NCI-H1694 treated with DMSO at 0.1 percent for 48 hours (cell line): ENCODE data around the gene AMN.

Experiments used
- DNase-seq: peaks from one replicate; lab custom pipeline; 2025; lab: John Stamatoyannopoulos, UW

AMN gene

DNA sequence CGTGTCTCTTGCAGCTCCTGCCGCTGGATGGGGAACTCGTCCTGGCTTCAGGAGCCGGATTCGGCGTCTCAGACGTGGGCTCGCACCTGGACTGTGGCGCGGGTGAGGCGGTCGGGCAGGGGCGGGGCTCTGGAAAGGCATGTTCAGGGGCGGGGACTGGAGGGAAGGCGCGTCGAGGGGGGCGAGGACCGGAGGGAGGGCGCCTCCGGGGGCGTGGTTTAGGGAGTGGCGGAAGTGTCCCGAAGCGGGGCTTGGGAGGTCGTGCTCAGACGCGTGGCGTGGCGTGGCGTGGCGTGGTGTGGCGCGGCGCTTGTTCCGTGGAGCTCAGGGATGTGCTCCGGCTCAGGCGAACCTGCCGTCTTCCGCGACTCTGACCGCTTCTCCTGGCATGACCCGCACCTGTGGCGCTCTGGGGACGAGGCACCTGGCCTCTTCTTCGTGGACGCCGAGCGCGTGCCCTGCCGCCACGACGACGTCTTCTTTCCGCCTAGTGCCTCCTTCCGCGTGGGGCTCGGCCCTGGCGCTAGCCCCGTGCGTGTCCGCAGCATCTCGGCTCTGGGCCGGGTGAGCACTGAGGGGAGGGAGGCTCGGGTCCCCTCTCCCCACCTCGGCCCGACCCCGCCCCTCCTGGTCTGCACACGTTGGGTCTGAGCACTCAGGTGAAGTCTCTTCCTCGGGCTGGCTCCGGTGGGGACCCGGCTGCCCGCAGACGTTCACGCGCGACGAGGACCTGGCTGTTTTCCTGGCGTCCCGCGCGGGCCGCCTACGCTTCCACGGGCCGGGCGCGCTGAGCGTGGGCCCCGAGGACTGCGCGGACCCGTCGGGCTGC, 6.2 kb downstream of the AMN start:
- no peak for DNase-seq

- DNase-seq, result no peak
Measured at GRCh38 chr14:102929241-102930137, 7.0 kb downstream of the AMN start.

DNA sequence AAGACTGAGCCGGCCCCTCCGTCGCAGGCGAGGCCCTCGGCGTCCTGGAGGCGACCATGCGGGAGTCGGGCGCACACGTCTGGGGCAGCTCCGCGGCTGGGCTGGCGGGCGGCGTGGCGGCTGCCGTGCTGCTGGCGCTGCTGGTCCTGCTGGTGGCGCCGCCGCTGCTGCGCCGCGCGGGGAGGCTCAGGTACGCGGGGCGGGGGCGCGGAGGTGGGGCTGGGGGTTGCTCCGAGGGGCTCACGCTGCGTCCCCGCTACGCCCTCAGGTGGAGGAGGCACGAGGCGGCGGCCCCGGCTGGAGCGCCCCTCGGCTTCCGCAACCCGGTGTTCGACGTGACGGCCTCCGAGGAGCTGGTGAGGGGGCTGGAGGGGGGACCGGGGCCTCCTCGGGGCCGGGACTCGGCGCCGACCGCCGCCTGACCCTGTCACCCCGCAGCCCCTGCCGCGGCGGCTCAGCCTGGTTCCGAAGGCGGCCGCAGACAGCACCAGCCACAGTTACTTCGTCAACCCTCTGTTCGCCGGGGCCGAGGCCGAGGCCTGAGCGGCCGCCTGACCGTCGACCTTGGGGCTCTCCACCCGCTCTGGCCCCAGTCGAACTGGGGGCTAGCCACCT, 7.8 kb downstream of the AMN start:
- no peak for DNase-seq

DNA sequence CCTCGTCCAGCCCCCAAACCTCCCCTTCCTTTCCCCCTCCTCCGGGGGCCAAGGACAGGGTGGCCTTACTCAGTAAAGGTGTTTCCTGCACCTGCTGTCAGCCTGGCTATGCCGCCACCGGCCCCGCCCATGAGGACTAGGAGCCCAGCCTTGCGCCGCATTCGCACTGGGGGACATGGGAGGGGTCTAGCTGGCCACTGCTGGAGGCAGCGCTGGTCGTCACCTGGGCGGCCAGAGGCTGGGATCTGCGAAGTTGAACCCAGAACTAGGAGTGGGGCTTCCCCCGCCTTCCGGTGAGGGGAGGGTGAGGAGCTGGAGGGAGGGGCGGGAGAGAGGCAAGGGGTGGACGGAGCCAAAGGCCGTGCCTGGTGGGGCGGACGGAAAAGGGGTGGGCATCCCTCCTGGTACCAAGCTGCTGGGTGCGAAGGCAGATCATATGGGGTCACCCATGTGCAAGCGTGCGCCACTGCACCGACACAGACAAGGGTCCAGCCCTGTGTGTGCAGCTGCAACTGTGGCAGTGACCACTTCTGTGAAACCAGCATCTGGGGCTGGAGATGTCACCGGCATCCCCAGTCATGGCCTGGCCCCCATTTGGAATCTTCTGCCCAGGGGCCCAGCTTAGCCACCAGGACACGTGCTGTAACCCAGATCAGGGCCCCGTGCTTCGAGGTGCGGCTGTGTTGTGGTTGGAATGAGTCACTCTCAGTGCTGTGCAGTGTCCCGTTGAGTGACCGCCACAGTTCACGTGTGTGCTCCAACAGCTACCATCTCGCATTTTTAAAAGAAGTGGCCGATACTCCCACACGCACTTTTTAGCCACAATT, 8.5 kb downstream of the AMN start:
- DNase-seq, result no peak

GRCh38 chr14:102931580-102932285, 9.3 kb downstream of the AMN start:
- DNase-seq, result no peak

DNA sequence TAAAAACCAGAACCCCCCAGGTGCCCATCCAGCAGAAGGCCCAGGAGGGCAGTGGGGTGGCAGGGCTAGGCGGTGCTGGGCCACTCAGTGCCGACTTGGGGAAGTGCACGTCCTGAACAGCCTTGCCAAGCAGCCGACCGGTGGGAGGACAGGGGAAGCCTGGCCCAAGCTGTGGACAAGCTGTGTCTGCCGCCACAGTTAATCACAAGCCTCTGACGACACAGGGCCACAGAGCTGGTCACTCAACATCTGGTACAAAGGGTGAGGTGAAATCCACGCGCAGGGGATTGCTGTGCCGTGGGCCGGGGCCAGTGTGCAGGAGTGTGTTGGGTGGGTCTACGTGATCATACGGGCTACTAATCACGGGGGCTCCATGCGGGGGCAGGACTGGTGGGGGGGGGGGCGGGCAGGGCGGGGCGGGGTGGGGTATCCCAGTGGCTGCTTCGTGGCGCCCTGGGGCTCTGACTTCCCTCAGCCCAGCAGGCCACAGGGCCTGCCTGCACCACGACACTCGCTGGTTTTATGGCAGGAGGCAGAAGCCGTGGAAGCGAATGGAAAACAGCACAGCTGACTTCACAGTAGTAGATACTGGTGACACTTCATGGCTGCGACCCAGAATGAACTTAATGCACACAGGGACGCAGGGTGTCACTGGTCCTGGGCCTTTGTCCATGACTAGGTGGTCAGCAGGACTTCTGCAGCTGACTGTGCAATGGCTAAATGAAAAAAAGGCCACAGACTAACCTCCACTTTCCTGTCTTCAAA, 10.2 kb downstream of the AMN start:
- no peak for DNase-seq

- no peak for DNase-seq
Measured at GRCh38 chr14:102933618-102934231, 11.3 kb downstream of the AMN start.

DNA sequence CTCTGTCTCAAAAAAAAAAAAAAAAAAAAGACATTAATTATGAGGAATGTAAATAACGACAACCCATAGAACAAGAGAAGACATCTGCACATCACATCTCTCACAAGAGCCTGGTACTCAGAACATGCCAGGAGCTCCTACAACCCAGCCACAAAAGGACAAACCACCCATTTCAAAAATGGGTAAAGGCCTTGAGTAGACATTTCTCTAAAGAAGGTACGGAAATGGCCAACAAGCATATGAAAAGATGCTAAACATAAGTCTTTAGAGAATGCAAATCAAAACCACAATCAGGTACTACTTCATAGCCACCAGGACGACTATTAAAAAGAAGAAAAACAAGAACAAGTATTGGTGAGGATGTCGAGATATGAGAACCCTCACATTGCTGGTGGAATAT, 13.3 kb downstream of the AMN start:
- no peak for DNase-seq

- DNase-seq, result no peak
Measured at GRCh38 chr14:102937331-102938175, 15.1 kb downstream of the AMN start.

DNA sequence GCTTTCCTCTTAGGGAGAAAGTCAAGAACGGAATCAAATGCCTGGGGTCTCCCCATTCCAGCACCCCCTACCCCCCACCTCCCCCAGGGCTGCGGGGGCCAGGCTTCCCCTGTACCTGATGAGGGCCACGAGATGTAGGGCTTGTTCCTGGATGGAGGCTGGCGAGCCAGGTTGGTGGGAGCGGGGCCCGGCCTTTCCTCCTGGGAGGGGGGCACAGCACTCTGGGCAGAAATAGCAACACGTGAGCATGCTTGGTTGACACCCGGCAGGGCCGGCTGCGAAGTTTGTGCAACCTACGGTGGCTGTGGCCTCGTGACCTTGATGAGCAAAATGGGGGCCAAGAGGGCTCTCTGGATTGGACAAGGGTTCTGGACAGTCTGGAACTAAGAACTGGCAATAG, 15.7 kb downstream of the AMN start:
- DNase-seq, result no peak

- no peak for DNase-seq
Measured at GRCh38 chr14:102939329-102939728, 16.9 kb downstream of the AMN start.

GRCh38 chr14:102939820-102940561, 17.5 kb downstream of the AMN start:
- no peak for DNase-seq

DNA sequence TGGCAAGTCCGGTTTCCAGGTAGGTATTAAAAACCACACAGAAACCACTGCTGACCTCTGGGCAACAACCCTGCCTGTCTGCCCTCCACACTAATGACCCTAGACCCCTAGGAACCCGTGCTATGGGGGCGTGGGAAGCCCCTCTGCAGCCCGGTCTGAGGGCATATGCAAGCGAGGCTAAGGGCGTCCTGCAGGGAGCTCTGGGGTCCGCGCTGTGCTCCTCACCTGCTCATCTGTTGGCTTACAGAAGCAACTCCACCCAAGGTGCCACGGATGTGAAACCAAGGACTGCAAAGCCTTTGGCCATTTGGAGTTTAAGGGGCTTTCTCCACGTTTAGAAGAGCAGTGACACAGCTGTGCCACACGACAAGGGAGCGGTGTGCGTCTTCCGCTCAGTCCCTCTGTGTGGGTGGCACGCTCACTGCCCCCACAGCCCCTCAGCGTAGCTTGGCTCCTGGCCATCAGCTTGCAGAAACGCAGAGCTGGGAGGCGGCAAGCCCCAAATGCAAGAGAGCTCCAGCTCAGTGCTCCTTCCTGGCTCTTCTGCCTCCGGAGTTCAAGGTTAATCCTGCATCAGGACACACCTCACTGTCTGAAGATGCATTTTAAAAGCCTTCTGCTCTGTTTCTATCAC, 18.4 kb downstream of the AMN start:
- DNase-seq, result no peak

GRCh38 chr14:102941419-102942011, 19.1 kb downstream of the AMN start:
- no peak for DNase-seq

DNA sequence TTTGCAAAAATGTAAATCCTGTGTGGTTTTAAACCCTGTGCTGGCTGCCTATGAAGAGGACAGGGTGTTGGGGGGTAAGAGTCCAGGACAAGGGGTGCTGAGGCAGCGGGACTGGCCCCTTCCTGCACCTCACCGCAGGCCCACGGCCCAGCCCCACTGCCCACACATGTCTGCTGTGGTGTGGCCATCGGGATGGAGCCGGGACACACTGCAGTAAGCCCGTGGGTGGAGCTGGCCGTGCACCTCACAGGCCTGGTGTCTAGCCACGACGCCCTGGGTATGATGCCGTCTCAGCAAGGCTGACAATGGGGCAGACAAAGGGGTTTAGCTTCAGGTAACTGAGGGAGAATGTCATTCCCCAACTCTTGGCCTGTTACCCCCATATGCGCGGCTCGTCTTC, 19.6 kb downstream of the AMN start:
- no peak for DNase-seq

DNA sequence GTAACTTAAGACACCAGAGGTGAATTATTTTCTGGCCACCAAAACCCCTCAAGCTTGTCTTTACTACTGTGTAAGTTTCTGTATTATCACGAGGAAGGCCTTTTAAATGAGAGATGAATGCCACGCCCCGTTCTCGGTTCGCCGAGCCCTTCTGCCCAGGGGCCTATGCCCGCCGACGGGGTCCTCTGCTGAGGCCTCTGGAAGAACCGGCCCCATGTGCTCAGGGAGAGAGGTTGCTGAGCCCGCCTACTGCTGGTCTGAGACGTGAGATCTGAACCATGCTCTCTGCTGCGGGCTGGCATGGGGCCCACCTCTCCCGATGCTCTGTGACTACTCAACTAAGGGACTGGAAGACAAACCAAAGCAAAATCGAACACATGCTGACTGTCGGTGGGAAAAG, 21.0 kb downstream of the AMN start:
- DNase-seq, result no peak

DNA sequence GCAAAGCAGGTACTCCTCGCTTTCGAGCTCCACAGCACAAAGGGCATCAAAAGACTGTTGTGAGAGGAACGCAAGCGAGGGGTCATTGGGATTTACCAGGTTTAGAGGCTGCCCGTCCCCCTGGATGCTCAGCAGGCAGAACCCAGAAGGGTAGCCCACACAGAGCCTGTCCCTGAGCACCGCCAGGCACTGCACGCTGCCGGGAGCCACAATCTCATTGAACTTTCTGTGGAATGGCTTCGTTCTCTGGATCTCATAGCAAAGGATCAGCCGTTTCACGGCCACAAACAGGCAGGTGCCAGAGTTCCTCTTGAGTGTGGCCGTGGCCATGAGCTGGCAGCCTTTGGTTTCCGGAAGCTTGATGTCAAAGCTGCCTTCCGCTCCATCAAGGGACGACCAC, 21.5 kb downstream of the AMN start:
- no peak for DNase-seq
